GM23338 (cell line): Measurements from ENCODE around the gene SHB. TPM values are rescaled to one million over a fixed set of nuclear protein-coding genes. Genes with fewer than 3 reads are reported as not detected.

Experiments used
- ATAC-seq: fragments of 200-7000 bp; cut with Tn5 transposase; 3 replicates; pipeline ENCODE4 v1.9.1; 2020
- DNase-seq: peaks from one replicate; pipeline ENCODE4 v3.0.0-alpha.2; 2015; ENCODE audit warnings: low spot score
- H2AFZ ChIP-seq: fragments of 200-600 bp; sonication (generic); 2 replicates; pipeline ENCODE4 v1.8.0; 2016; ENCODE audit warnings: antibody characterized with exemption, mild to moderate bottlenecking, moderate library complexity
- H3F3A ChIP-seq: fragments of 200-600 bp; sonication (generic); replicated peaks from 2 replicates; pipeline ENCODE4 v1.8.0; 2017; ENCODE audit warnings: antibody characterized with exemption, mixed run types, low read depth
- H3K27ac ChIP-seq: fragments of 200-600 bp; sonication (generic); 2 replicates; pipeline ENCODE4 v1.6.1; 2016; ENCODE audit warnings: low read depth
- H3K27me3 ChIP-seq: fragments of 200-600 bp; sonication (generic); 2 replicates; pipeline ENCODE4 v1.8.0; 2016; ENCODE audit warnings: mild to moderate bottlenecking, mixed run types, moderate library complexity; ENCODE audit not compliant: insufficient read depth
- H3K36me3 ChIP-seq: fragments of 200-600 bp; sonication (generic); 2 replicates; pipeline ENCODE4 v1.8.0; 2016; ENCODE audit warnings: mild to moderate bottlenecking; ENCODE audit not compliant: insufficient read depth
- H3K4me1 ChIP-seq: fragments of 200-600 bp; sonication (generic); 2 replicates; pipeline ENCODE4 v1.8.0; 2016; ENCODE audit warnings: mild to moderate bottlenecking, moderate library complexity; ENCODE audit not compliant: insufficient read depth
- H3K4me2 ChIP-seq: fragments of 200-600 bp; sonication (generic); 2 replicates; pipeline ENCODE4 v1.7.1; 2017; ENCODE audit warnings: mixed run types
- H3K4me3 ChIP-seq: fragments of 200-600 bp; sonication (generic); 2 replicates; pipeline ENCODE4 v1.6.1; 2016; ENCODE audit warnings: mixed run types
- H3K79me2 ChIP-seq: fragments of 200-600 bp; sonication (generic); replicated peaks from 2 replicates; pipeline ENCODE4 v1.8.0; 2017; ENCODE audit warnings: mild to moderate bottlenecking; ENCODE audit not compliant: insufficient read depth
- H3K9me2 ChIP-seq: fragments of 200-600 bp; sonication (generic); 2 replicates; pipeline ENCODE4 v1.8.0; 2017; ENCODE audit not compliant: insufficient read depth
- H4K20me1 ChIP-seq: fragments of 200-600 bp; sonication (generic); replicated peaks from 2 replicates; pipeline ENCODE4 v1.8.0; 2017; ENCODE audit warnings: mild to moderate bottlenecking; ENCODE audit not compliant: insufficient read depth
- H3K27ac Mint-ChIP-seq: 2 replicates; pipeline ENCODE4 v1.8.0; 2020; ENCODE audit warnings: inconsistent platforms, mild to moderate bottlenecking, moderate library complexity, mixed read lengths
- H3K27me3 Mint-ChIP-seq: 3 replicates; pipeline ENCODE4 v1.8.0; 2022; ENCODE audit warnings: low read depth, mild to moderate bottlenecking, moderate library complexity, mixed read lengths, inconsistent platforms; ENCODE audit not compliant: insufficient read depth, poor library complexity
- H3K36me3 Mint-ChIP-seq: 3 replicates; pipeline ENCODE4 v1.8.0; 2021; ENCODE audit warnings: low read depth, mild to moderate bottlenecking, inconsistent platforms, moderate library complexity, mixed read lengths
- H3K4me1 Mint-ChIP-seq: 3 replicates; pipeline ENCODE4 v1.8.0; 2020; ENCODE audit warnings: mild to moderate bottlenecking, inconsistent platforms, mixed read lengths
- H3K4me3 Mint-ChIP-seq: 3 replicates; pipeline ENCODE4 v1.8.0; 2021; ENCODE audit warnings: moderate library complexity, mild to moderate bottlenecking, inconsistent platforms, mixed read lengths
- H3K9me3 Mint-ChIP-seq: 3 replicates; pipeline ENCODE4 v1.8.0; 2020; ENCODE audit warnings: moderate library complexity, mild to moderate bottlenecking, inconsistent platforms, mixed read lengths
- CREB1 ChIP-seq: fragments of 250-450 bp; sonication (Bioruptor Pico); IDR thresholded peaks from 2 replicates; pipeline ENCODE4 v1.5.0; 2020; ENCODE audit warnings: low read depth, mild to moderate bottlenecking, moderate library complexity
- REST ChIP-seq: IDR thresholded peaks from one replicate; pipeline ENCODE4 v1.6.1; 2018; ENCODE audit warnings: antibody characterized with exemption; ENCODE audit not compliant: unreplicated experiment
- STAT1 ChIP-seq: IDR thresholded peaks from one replicate; pipeline ENCODE4 v1.6.1; 2016; ENCODE audit warnings: antibody characterized with exemption; ENCODE audit not compliant: unreplicated experiment
- ZNF114 ChIP-seq: fragments of 250-450 bp; sonication (Bioruptor Pico); IDR thresholded peaks from 2 replicates; pipeline ENCODE4 v1.5.0; 2020; ENCODE audit warnings: mild to moderate bottlenecking, moderate library complexity
- polyA plus RNA-seq: library from polyadenylated mRNA; unstranded; fragments of >200 nt; fragmentation: Nextera tagmentation; extraction: Ambion mirVana; gene quantifications from 2 replicates; pipeline ENCODE4 v1.2.1, GENCODE V29; 2016
- total RNA-seq: library from RNA; depleted of rRNA; stranded (reverse); fragments of >200 nt; shearing (Covaris generic); gene quantifications from 2 replicates; pipeline ENCODE4 v1.2.3, GENCODE V29; 2014

Gene SHB
- total and polyA plus RNA-seq, 2 experiments from 2014 or later, result 1.5 to 14.0 TPM

- Histone ChIP-seq H3K9me2 (0 out of 2 replicates have a peak, but pooled peaks cover 2% of the 10 kb centered on the region), H2AFZ (no peak overlapping the region), H4K20me1 (no peaks in the 10 kb centered on the region; the same call in 1 of the 2 replicates), H3K4me1 (no peaks in the 10 kb centered on the region), H3F3A (no peaks in the 10 kb centered on the region), H3K27ac (no peak overlapping the region), H3K36me3 (no peaks in the 10 kb centered on the region), H3K4me2 (no peak overlapping the region), H3K27me3 (no peaks in the 10 kb centered on the region), H3K79me2 (no peaks in the 10 kb centered on the region), H3K4me3 (no peak overlapping the region)
- ATAC-seq, result no peak
- no peak for DNase-seq
- Mint-ChIP-seq H3K4me1 (peaks cover 24% of the 10 kb centered on the region), H3K36me3 (no peaks in the 10 kb centered on the region), H3K9me3 (no peaks in the 10 kb centered on the region), H3K27me3 (peaks cover 2% of the 10 kb centered on the region), H3K4me3 (no peak overlapping the region), H3K27ac (no peak overlapping the region)
- TF ChIP-seq ZNF114 (CRISPR knock-in tag), result no peak
- TF ChIP-seq REST, result no peak
- no peak for TF ChIP-seq CREB1
Observed at GRCh38 chr9:37965116-37965515, 103.9 kb downstream of the SHB start.

GRCh38 chr9:37964740-37965081 is 104.3 kb downstream of the SHB start:
- no peaks in the 10 kb centered on the region for H3K36me3 Mint-ChIP-seq
- ATAC-seq (no peak), DNase-seq (no peak)
- H3K4me3 Mint-ChIP-seq, result no peak overlapping the region
- no peaks in the 10 kb centered on the region for H3K79me2 ChIP-seq
- H3K4me1 Mint-ChIP-seq, result peaks cover 24% of the 10 kb centered on the region
- 0 out of 2 replicates have a peak, but pooled peaks cover 2% of the 10 kb centered on the region for H3K9me2 ChIP-seq
- no peak overlapping the region for H2AFZ ChIP-seq
- no peak overlapping the region for H3K27ac Mint-ChIP-seq
- no peak overlapping the region for H3K4me3 ChIP-seq
- no peaks in the 10 kb centered on the region for H3K9me3 Mint-ChIP-seq
- no peaks in the 10 kb centered on the region for H3F3A ChIP-seq
- TF ChIP-seq REST, result no peak
- no peak for TF ChIP-seq STAT1
- TF ChIP-seq CREB1, result no peak
- no peaks in the 10 kb centered on the region for H3K27me3 ChIP-seq
- peaks cover 3% of the 10 kb centered on the region for H3K27me3 Mint-ChIP-seq
- H4K20me1 ChIP-seq, result no peaks in the 10 kb centered on the region; the same call in 1 of the 2 replicates
- H3K4me2 ChIP-seq, result no peak overlapping the region
- H3K4me1 ChIP-seq, result no peaks in the 10 kb centered on the region
- H3K36me3 ChIP-seq, result no peaks in the 10 kb centered on the region
- no peak overlapping the region for H3K27ac ChIP-seq
